ENCODE measurements around the gene TREX2. TPM values are rescaled to one million over a fixed set of nuclear protein-coding genes. Genes with fewer than 3 reads are reported as not detected.

Gene TREX2
- total and polyA plus RNA-seq, 2 of the 8 experiments (the other 6 are each of a cell fraction or from before 2014, with no cell fraction given): 0.71 to 0.80 TPM

- no peak overlapping the region for H4K8ac ChIP-seq (ENCODE audit: extremely low read depth, insufficient read depth, low read length)
- no peaks in the 10 kb centered on the region; a peak in 1 of 4 replicates for H3K9me3 ChIP-seq (ENCODE audit: insufficient read depth in 2 of 2, low read depth in 1 of 2, low read length in 1 of 2)
- no peak for TF ChIP-seq PHF8 (conservative IDR thresholded peaks at IDR 0.05; ENCODE audit: low read depth, low read length)
- H3K4me3 ChIP-seq (ENCODE audit: extremely low read depth in 1 of 4, insufficient read depth in 2 of 4, low read depth in 3 of 4, low read length in 4 of 4): no peak overlapping the region
- WGBS, 2 experiments (ENCODE audit: extremely low coverage in 1 of 2, insufficient coverage in 1 of 2, insufficient read length in 1 of 2, insufficient replicate concordance in 2 of 2, low coverage in 1 of 2, low lambda C conversion rate in 2 of 2, missing lambda C conversion rate in 1 of 2): 92% methylated on average over 8 of the region's 9 CpGs; no CpG with 5 or more reads in 1 of the 2 experiments
- H3K79me1 ChIP-seq (ENCODE audit: low read depth, low read length): no peaks in the 10 kb centered on the region
- H3K27me3 ChIP-seq (replicated peaks in 1 of 4; ENCODE audit: control insufficient read depth in 3 of 4, extremely low read depth in 1 of 4, insufficient read depth in 3 of 4, low read length in 3 of 4): peaks cover 2 to 7% (median 5%) of the 10 kb centered on the region in 4 experiments; a peak in 6 of 7 replicates
- no peak overlapping the region for H3K23ac ChIP-seq (ENCODE audit: insufficient read length)
- no peaks in the 10 kb centered on the region for H3K23me2 ChIP-seq (ENCODE audit: low read depth, low read length)
- no peak overlapping the region for H3K9ac ChIP-seq (replicated peaks in 1 of 4; ENCODE audit: extremely low read depth in 1 of 4, low read depth in 3 of 4, low read length in 3 of 4)
- ChIA-PET CTCF (ENCODE audit: partially characterized antibody) (interaction anchor here (1.2 to 1.6 kb wide), 5 partner anchors 12 to 101 kb away, joined by 3 to 6 read pairs (median 3); no protein-coding TSS in a partner anchor), POLR2A (ENCODE audit: partially characterized antibody) (no interaction called here)
- H3K4me2 ChIP-seq (ENCODE audit: insufficient read depth in 1 of 2, low read depth in 2 of 2, low read length in 2 of 2): no peak overlapping the region
- H3K18ac ChIP-seq (ENCODE audit: extremely low read depth, low read length): no peak overlapping the region
- no peak overlapping the region for H3K4ac ChIP-seq (replicated peaks; ENCODE audit: insufficient read length, low read depth, low read length)
- H3K36me3 ChIP-seq (ENCODE audit: control insufficient read depth in 2 of 4, insufficient read depth in 4 of 4, low read length in 3 of 4): no peaks in the 10 kb centered on the region
- H4K5ac ChIP-seq (ENCODE audit: insufficient read length, low read depth, low read length): no peak overlapping the region
- no peak overlapping the region for H2BK5ac ChIP-seq (ENCODE audit: low read depth, low read length)
- H2AK5ac ChIP-seq (ENCODE audit: low read depth, low read length): no peak overlapping the region
- H3K4me1 ChIP-seq (replicated peaks in 1 of 4; ENCODE audit: control insufficient read depth in 3 of 4, insufficient read depth in 4 of 4, low read length in 3 of 4): no peaks in the 10 kb centered on the region
- no peak overlapping the region for H2BK12ac ChIP-seq (ENCODE audit: low read depth, low read length)
- no peak overlapping the region for H3K56ac ChIP-seq (replicated peaks; ENCODE audit: insufficient read length, low read depth, low read length)
- H3K27ac ChIP-seq (ENCODE audit: low read depth, low read length): no peak overlapping the region
- H2BK15ac ChIP-seq (ENCODE audit: low read length): no peak overlapping the region
- no peak overlapping the region for H3K14ac ChIP-seq (ENCODE audit: insufficient read length)
- H4K20me1 ChIP-seq (replicated peaks in 1 of 2; ENCODE audit: control insufficient read depth in 1 of 2, insufficient read depth in 2 of 2, low read length in 2 of 2): no peaks in the 10 kb centered on the region
- H3K79me2 ChIP-seq (ENCODE audit: control insufficient read depth in 1 of 2, insufficient read depth in 2 of 2, low read length in 2 of 2): no peaks in the 10 kb centered on the region
- H4K91ac ChIP-seq (replicated peaks; ENCODE audit: insufficient read length, low read length): no peak overlapping the region
- FAIRE-seq (no peak), DNase-seq (ENCODE audit: low read depth in 1 of 2, low spot score in 2 of 2) (no peak)
- no peak overlapping the region for H2AFZ ChIP-seq (ENCODE audit: low read length)
- no peak overlapping the region for H2BK20ac ChIP-seq (ENCODE audit: low read length)
- no peak overlapping the region for H2BK120ac ChIP-seq (replicated peaks; ENCODE audit: low read depth, low read length)
Observed at GRCh38 chrX:153406011-153406410, 39.8 kb downstream of the TREX2 start.

Data from H1 (cell line).